Breast epithelium (tissue), 4 donors: ENCODE measurements around the gene LIX1L. TPM values are rescaled to one million over a fixed set of nuclear protein-coding genes. Genes with fewer than 3 reads are reported as not detected.
A peak's percentile ranks its signal among the peaks of the same experiment; 100 is the strongest.

Experiments used
- DNase-seq, 2 donors: peaks; one replicate each; pipeline ENCODE4 v3.0.0-alpha.2; 2019; ENCODE audit warnings: low spot score in 2 of 2
- H3K27ac ChIP-seq, 2 donors: fragments of 200-600 bp; sonication (generic) in 1 of 2; one replicate each; pipeline ENCODE4 v1.5.1; 2016 to 2019; ENCODE audit warnings: mild to moderate bottlenecking in 1 of 2
- H3K27me3 ChIP-seq, 2 donors: fragments of 200-600 bp; sonication (generic) in 1 of 2; one replicate each; pipeline versions ENCODE4 v1.5.1 to v1.6.0; 2017 to 2019; ENCODE audit warnings: control low read depth in 1 of 2, mild to moderate bottlenecking in 1 of 2
- H3K36me3 ChIP-seq: fragments of 200-600 bp; one replicate; pipeline ENCODE4 v1.5.1; 2019
- H3K4me1 ChIP-seq, 2 donors: fragments of 200-600 bp; sonication (generic); one replicate each; pipeline ENCODE4 v1.5.1; 2016 to 2019; ENCODE audit warnings: control low read depth in 1 of 2
- H3K4me3 ChIP-seq, 3 donors: fragments of 200-600 bp; sonication (generic); 1 replicate in 2 of 3; 2 replicates in 1 of 3; pipeline ENCODE4 v1.5.1; 2016 to 2019; ENCODE audit warnings: mild to moderate bottlenecking in 3 of 3, moderate library complexity in 2 of 3
- H3K9me3 ChIP-seq, 2 donors: fragments of 200-600 bp; sonication (generic) in 1 of 2; one replicate each; pipeline ENCODE4 v1.5.1; 2016 to 2019; ENCODE audit warnings: control low read depth in 1 of 2
- CTCF ChIP-seq, 3 donors: fragments of 450-650 bp; IDR thresholded peaks; one replicate each; pipeline ENCODE4 v1.5.1; 2016 to 2017; ENCODE audit warnings: antibody characterized with exemption in 3 of 3, mild to moderate bottlenecking in 3 of 3, moderate library complexity in 3 of 3
- POLR2A ChIP-seq: fragments of 450-650 bp; IDR thresholded peaks from one replicate; pipeline ENCODE4 v1.6.1; 2016; ENCODE audit warnings: antibody characterized with exemption, mild to moderate bottlenecking, moderate library complexity
- POLR2AphosphoS5 ChIP-seq, 3 donors: sonication (generic); formaldehyde crosslinking; IDR thresholded peaks; one replicate each; pipeline ENCODE4 v1.6.1; 2017; ENCODE audit warnings: antibody characterized with exemption in 3 of 3
- intact Hi-C: fragments of 100-400 bp; cut with DNase I; formaldehyde crosslinking; loops from one replicate; pipeline ENCODE4 v1.15.1; 2023; ENCODE audit warnings: low total_unique reads
- total RNA-seq, 3 donors: library from RNA; depleted of rRNA; stranded (reverse); fragments of >200 nt; gene quantifications; one replicate each; pipeline ENCODE4 v1.1.0, GENCODE V29; 2016

LIX1L gene
- total RNA-seq, 3 donors from 2014 or later: 18.1 to 28.5 (median 21.8) TPM

DNA sequence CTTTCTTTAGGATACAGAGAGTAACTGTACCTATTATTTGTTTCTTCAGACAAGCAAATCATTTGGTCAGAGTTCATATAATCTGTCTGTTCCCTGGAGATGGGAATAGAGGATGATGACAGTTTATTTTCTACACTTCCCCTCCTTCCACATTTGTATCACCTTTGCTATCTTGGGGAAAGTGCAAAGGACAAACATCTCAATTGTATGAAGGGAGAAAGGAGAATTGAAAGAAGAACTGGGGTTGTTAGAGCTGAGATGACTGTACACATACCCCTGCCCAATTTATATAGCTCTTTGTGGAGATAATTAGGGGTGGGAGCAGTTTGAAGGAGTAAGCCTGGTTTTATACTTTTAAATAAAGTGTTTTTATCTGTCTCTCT lies 20.6 kb upstream of the LIX1L start:
- Histone ChIP-seq H3K27me3 (no peaks in the 10 kb centered on the region), H3K9me3 (no peaks in the 10 kb centered on the region), H3K4me1 (peaks cover 17 to 31% of the 10 kb centered on the region in 2 donors), H3K27ac (peak overlapping the region; percentile 95 to 97), H3K4me3 (peak overlapping the region; percentile 8 to 55 (median 14)), H3K36me3 (no peaks in the 10 kb centered on the region)
- intact Hi-C loops: no loop called here
- no peak for DNase-seq
- TF ChIP-seq CTCF (IDR thresholded peaks at IDR 0.05) (no peak), POLR2AphosphoS5 (IDR thresholded peaks at IDR 0.05) (no peak), POLR2A (no peak)

- Histone ChIP-seq H3K27ac (peak overlapping the region; percentile 95 to 97), H3K4me1 (peaks cover 17 to 24% of the 10 kb centered on the region in 2 donors), H3K27me3 (no peaks in the 10 kb centered on the region), H3K9me3 (no peaks in the 10 kb centered on the region), H3K36me3 (no peaks in the 10 kb centered on the region), H3K4me3 (peak overlapping the region in 2 of 3 donors; percentile 2 to 55)
- TF ChIP-seq POLR2AphosphoS5 (IDR thresholded peaks at IDR 0.05) (peak in 2 of 3 donors; percentile 80 to 90), CTCF (IDR thresholded peaks at IDR 0.05) (peak; percentile 90 to 97 (median 91)), POLR2A (no peak)
- intact Hi-C loops: no loop called here
- DNase-seq: peak; percentile 66 to 85
Measured at GRCh38 chr1:145977486-145978470, 20.0 kb upstream of the LIX1L start.

DNA sequence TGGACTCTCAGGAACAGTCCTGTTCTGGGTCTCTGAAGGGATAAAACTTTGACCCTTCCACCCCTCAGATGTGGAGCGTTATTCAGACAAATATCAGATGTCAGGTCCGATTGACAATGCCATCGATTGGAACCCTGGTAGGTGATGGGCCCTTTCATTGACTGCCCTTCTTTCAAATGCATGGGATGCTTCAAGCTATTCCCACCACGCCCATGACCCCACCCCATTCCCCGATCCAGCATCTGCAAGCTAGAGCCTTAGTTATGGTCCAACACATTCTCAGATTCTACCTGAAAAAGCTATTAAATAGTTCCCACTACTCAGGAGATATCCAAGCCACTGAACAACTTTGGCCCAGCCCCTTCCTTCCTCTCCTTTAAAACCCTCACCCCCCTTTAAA lies 19.2 kb upstream of the LIX1L start:
- TF ChIP-seq POLR2AphosphoS5 (IDR thresholded peaks at IDR 0.05): no peak
- TF ChIP-seq POLR2A: no peak
- TF ChIP-seq CTCF (IDR thresholded peaks at IDR 0.05): no peak
- Histone ChIP-seq H3K27ac (peak overlapping the region; percentile 95 to 97), H3K36me3 (no peaks in the 10 kb centered on the region), H3K4me1 (peaks cover 12 to 21% of the 10 kb centered on the region in 2 donors), H3K9me3 (no peaks in the 10 kb centered on the region), H3K4me3 (peak overlapping the region in 1 of 3 donors; percentile 39), H3K27me3 (no peaks in the 10 kb centered on the region)
- intact Hi-C loops: no loop called here
- DNase-seq: peak; percentile 19 to 31

DNA sequence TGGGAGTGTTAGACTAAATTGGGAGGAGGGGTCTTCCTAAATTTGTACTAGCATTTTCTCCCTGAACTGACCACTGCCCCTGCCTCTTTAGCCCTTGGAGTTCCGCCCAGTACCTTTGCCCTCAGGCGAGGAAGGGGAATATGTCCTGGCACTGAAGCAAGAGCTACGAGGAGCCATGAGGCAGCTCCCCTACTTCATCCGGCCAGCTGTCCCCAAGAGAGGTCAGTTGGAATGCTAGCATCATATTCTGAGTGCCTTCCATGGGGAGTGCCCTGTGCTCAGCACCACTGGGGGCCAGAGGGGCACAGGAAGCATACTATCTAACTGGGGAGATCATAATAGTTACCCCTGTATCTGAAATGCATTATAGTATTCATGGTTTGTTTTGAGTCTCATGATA lies 17.4 kb upstream of the LIX1L start:
- Histone ChIP-seq H3K27ac (peak overlapping the region in 1 of 2 donors; percentile 23), H3K9me3 (no peaks in the 10 kb centered on the region), H3K27me3 (no peaks in the 10 kb centered on the region), H3K36me3 (no peaks in the 10 kb centered on the region), H3K4me1 (peaks cover 12 to 17% of the 10 kb centered on the region in 2 donors), H3K4me3 (no peak overlapping the region)
- peak in 1 of 2 donors; percentile 47 for DNase-seq
- TF ChIP-seq CTCF (IDR thresholded peaks at IDR 0.05) (no peak), POLR2AphosphoS5 (IDR thresholded peaks at IDR 0.05) (no peak), POLR2A (no peak)
- intact Hi-C loops: no loop called here

DNA sequence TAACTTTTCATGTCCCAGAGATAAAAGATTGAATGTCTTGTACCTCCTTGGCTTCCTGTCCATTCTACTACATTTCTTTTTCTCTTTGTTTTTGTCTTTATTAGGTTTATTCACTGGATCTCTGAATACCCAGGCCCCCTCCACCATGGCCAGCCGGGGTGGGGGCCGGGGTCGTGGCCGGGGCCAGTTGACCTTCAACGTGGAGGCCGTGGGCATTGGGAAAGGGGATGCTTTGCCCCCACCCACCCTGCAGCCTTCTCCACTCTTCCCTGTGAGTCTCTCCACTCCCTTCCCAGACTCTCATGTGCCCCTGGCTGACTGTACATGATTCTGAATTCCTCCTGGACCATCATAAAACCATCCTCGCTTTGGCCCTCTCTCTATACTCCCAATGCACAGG lies 16.9 kb upstream of the LIX1L start:
- intact Hi-C loops: no loop called here
- Histone ChIP-seq H3K4me3 (no peak overlapping the region), H3K4me1 (peaks cover 8 to 12% of the 10 kb centered on the region in 2 donors), H3K36me3 (no peaks in the 10 kb centered on the region), H3K27ac (no peak overlapping the region), H3K27me3 (no peaks in the 10 kb centered on the region), H3K9me3 (no peaks in the 10 kb centered on the region)
- TF ChIP-seq CTCF (IDR thresholded peaks at IDR 0.05): no peak
- no peak for TF ChIP-seq POLR2AphosphoS5 (IDR thresholded peaks at IDR 0.05)
- no peak for TF ChIP-seq POLR2A
- DNase-seq: peak in 1 of 2 donors; percentile 22
